A549 (cell line): Measurements from ENCODE around the gene CLIC4.
"Not testable (repeated sequence)": the region's sequence is repeated elsewhere in the genome, so short reads cannot be mapped to it uniquely, and the experiment has no call there.

Source experiments
- CTCF ChIP-seq: fragments of >200 bp; sonication (Bioruptor Twin); formaldehyde crosslinking; IDR thresholded peaks from 3 replicates; pipeline ENCODE4 v1.5.1; 2016
- ELK1 ChIP-seq: fragments of 150-350 bp; IDR thresholded peaks from 2 replicates; pipeline ENCODE4 v1.6.1; 2014; ENCODE audit warnings: low read depth, mild to moderate bottlenecking, low read length
- EP300 ChIP-seq, 2 experiments: fragments of >200 bp; sonication (Bioruptor Twin); formaldehyde crosslinking; IDR thresholded peaks; 2 replicates in 1 of 2; 3 replicates in 1 of 2; pipeline ENCODE4 v1.6.1; 2016 to 2017
- ESRRA ChIP-seq: fragments of 150-350 bp; IDR thresholded peaks from 2 replicates; pipeline ENCODE4 v1.6.1; 2014; ENCODE audit warnings: mild to moderate bottlenecking, low read length, borderline replicate concordance
- GATA3 ChIP-seq: IDR thresholded peaks from 2 replicates; pipeline ENCODE4 v1.6.1; 2012; ENCODE audit warnings: borderline replicate concordance
- HES2 ChIP-seq: fragments of >200 bp; sonication (Bioruptor Twin); formaldehyde crosslinking; IDR thresholded peaks from 2 replicates; pipeline ENCODE4 v1.6.1; 2016
- JUNB ChIP-seq: fragments of >200 bp; sonication (Bioruptor Twin); formaldehyde crosslinking; IDR thresholded peaks from 2 replicates; pipeline ENCODE4 v1.6.1; 2016
- KDM5A ChIP-seq: fragments of 200-600 bp; sonication (generic); IDR thresholded peaks from 2 replicates; pipeline ENCODE4 v1.6.1; 2016; ENCODE audit warnings: antibody characterized with exemption, mild to moderate bottlenecking
- POLR2A ChIP-seq: IDR thresholded peaks from 2 replicates; pipeline ENCODE4 v1.6.1; 2012; ENCODE audit warnings: mild to moderate bottlenecking, low read length
- REST ChIP-seq: fragments of 200-600 bp; sonication (generic); IDR thresholded peaks from 2 replicates; pipeline ENCODE4 v1.6.1; 2016; ENCODE audit warnings: antibody characterized with exemption, mild to moderate bottlenecking, moderate library complexity
- RFX5 ChIP-seq: fragments of 450-650 bp; IDR thresholded peaks from 2 replicates; pipeline ENCODE4 v1.7.1; 2014; ENCODE audit warnings: antibody characterized with exemption, mild to moderate bottlenecking, moderate library complexity
- SMC3 ChIP-seq: fragments of >200 bp; sonication (Bioruptor Twin); formaldehyde crosslinking; IDR thresholded peaks from 3 replicates; pipeline ENCODE4 v1.6.1; 2018; ENCODE audit warnings: inconsistent platforms
- TP53 ChIP-seq: fragments of 250-450 bp; sonication (Bioruptor Pico); IDR thresholded peaks from 2 replicates; pipeline ENCODE4 v1.5.0; 2021; ENCODE audit warnings: mild to moderate bottlenecking, moderate library complexity

GRCh38 chr1:24811494-24811893 is 66.2 kb downstream of the CLIC4 start:
- not testable (repeated sequence) for TF ChIP-seq CTCF; SMC3; KDM5A; TP53; ESRRA; POLR2A; RFX5; JUNB; HES2; EP300 (IDR thresholded peaks at IDR 0.05); ELK1; GATA3; REST
